Measurements from ENCODE around the gene N4BP2. TPM values are rescaled to one million over a fixed set of nuclear protein-coding genes. Genes with fewer than 3 reads are reported as not detected.

N4BP2 gene
- total RNA-seq, 1 donor from 2014 or later, result 5.8 TPM

GRCh38 chr4:40170588-40170987 is 113.9 kb downstream of the N4BP2 start:
- no peak for DNase-seq (ENCODE audit: low read depth)
- TF ChIP-seq CTCF (conservative IDR thresholded peaks at IDR 0.05; ENCODE audit: low read depth, low read length), result no peak
- H3K4me3 ChIP-seq (ENCODE audit: low read depth, low read length), result no peak overlapping the region

GRCh38 chr4:40173470-40173875 is 116.8 kb downstream of the N4BP2 start:
- no peak for DNase-seq (ENCODE audit: low read depth)
- no peak for TF ChIP-seq CTCF (conservative IDR thresholded peaks at IDR 0.05; ENCODE audit: low read depth, low read length)
- no peak overlapping the region for H3K4me3 ChIP-seq (ENCODE audit: low read depth, low read length)

GRCh38 chr4:40176602-40177001 is 120.0 kb downstream of the N4BP2 start:
- peak overlapping the region; percentile 46 for H3K4me3 ChIP-seq (ENCODE audit: low read depth, low read length)
- no peak for DNase-seq (ENCODE audit: low read depth)
- TF ChIP-seq CTCF (conservative IDR thresholded peaks at IDR 0.05; ENCODE audit: low read depth, low read length), result no peak

GRCh38 chr4:40177591-40177990 is 120.9 kb downstream of the N4BP2 start:
- no peak for DNase-seq (ENCODE audit: low read depth)
- no peak for TF ChIP-seq CTCF (conservative IDR thresholded peaks at IDR 0.05; ENCODE audit: low read depth, low read length)
- H3K4me3 ChIP-seq (ENCODE audit: low read depth, low read length), result no peak overlapping the region

- DNase-seq (ENCODE audit: low read depth), result no peak
- no peak for TF ChIP-seq CTCF (conservative IDR thresholded peaks at IDR 0.05; ENCODE audit: low read depth, low read length)
- H3K4me3 ChIP-seq (ENCODE audit: low read depth, low read length), result no peak overlapping the region
Observed at GRCh38 chr4:40178672-40179071, 122.0 kb downstream of the N4BP2 start.

GRCh38 chr4:40179360-40179759 is 122.7 kb downstream of the N4BP2 start:
- H3K4me3 ChIP-seq (ENCODE audit: low read depth, low read length), result no peak overlapping the region
- no peak for DNase-seq (ENCODE audit: low read depth)
- TF ChIP-seq CTCF (conservative IDR thresholded peaks at IDR 0.05; ENCODE audit: low read depth, low read length), result no peak

- no peak overlapping the region for H3K4me3 ChIP-seq (ENCODE audit: low read depth, low read length)
- TF ChIP-seq CTCF (conservative IDR thresholded peaks at IDR 0.05; ENCODE audit: low read depth, low read length), result no peak
- peak; percentile 77 for DNase-seq (ENCODE audit: low read depth)
Observed at GRCh38 chr4:40180356-40180755, 123.7 kb downstream of the N4BP2 start.

Data from epithelial cell of proximal tubule (primary cell).